ENCODE data around the gene PLOD1.

DNA sequence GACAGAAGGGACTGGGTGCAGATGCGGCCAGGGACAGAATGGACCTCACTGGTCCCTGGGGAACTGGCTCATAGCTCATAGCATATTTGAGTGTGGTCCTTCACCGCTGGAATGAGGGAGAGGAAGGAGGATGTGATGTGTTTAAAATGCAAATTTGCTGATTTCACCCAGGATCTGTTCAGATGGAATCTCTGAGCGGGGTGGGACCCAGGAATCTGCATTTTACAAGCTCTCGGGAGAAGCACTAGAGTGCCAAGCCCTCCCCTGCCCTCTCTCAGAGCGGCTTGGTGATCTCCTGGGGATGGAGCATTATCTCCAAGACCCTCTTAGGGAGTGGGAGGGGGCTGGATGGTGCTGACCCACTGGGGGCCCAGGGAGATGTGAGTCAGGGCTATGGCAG lies 22.9 kb downstream of the PLOD1 start:
- TF ChIP-seq EZH2 (IDR thresholded peaks at IDR 0.05; ENCODE audit: borderline replicate concordance, insufficient read depth, low read length, poor library complexity, severe bottlenecking) (no peak), TAF1 (IDR thresholded peaks at IDR 0.05; ENCODE audit: low read depth) (no peak)
- TF ChIP-seq, protein P1, sequence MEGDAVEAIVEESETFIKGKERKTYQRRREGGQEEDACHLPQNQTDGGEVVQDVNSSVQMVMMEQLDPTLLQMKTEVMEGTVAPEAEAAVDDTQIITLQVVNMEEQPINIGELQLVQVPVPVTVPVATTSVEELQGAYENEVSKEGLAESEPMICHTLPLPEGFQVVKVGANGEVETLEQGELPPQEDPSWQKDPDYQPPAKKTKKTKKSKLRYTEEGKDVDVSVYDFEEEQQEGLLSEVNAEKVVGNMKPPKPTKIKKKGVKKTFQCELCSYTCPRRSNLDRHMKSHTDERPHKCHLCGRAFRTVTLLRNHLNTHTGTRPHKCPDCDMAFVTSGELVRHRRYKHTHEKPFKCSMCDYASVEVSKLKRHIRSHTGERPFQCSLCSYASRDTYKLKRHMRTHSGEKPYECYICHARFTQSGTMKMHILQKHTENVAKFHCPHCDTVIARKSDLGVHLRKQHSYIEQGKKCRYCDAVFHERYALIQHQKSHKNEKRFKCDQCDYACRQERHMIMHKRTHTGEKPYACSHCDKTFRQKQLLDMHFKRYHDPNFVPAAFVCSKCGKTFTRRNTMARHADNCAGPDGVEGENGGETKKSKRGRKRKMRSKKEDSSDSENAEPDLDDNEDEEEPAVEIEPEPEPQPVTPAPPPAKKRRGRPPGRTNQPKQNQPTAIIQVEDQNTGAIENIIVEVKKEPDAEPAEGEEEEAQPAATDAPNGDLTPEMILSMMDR (IDR thresholded peaks at IDR 0.05; ENCODE audit: poor library complexity, severe bottlenecking) = no peak
